Liver (tissue), 9 donors: ENCODE results near the gene SCLY. TPM values are rescaled to one million over a fixed set of nuclear protein-coding genes. Genes with fewer than 3 reads are reported as not detected.

Experiments used
- DNase-seq: peaks from one replicate; pipeline ENCODE4 v3.0.0-alpha.2; 2017; ENCODE audit warnings: low spot score
- H3K27ac ChIP-seq, 2 donors: one replicate each; pipeline ENCODE4 v1.7.0; 2013; ENCODE audit warnings: inconsistent platforms in 2 of 2, low read length in 2 of 2, control low read depth in 1 of 2, low read depth in 1 of 2, mild to moderate bottlenecking in 1 of 2
- H3K27me3 ChIP-seq, 4 donors: one replicate each; pipeline versions ENCODE4 v1.6.1 to v1.7.0; 2013; ENCODE audit warnings: low read length in 3 of 4, inconsistent platforms in 1 of 4, mild to moderate bottlenecking in 1 of 4, moderate library complexity in 1 of 4; ENCODE audit not compliant: control insufficient read depth in 4 of 4, insufficient read depth in 4 of 4
- H3K36me3 ChIP-seq, 4 donors: one replicate each; pipeline versions ENCODE4 v1.6.1 to v1.7.0; 2013; ENCODE audit warnings: low read length in 3 of 4, mild to moderate bottlenecking in 3 of 4, low read depth in 1 of 4, moderate library complexity in 1 of 4; ENCODE audit not compliant: control insufficient read depth in 4 of 4, insufficient read depth in 3 of 4
- H3K4me1 ChIP-seq, 4 donors: one replicate each; pipeline versions ENCODE4 v1.6.1 to v1.7.0; 2013; ENCODE audit warnings: low read length in 3 of 4, mild to moderate bottlenecking in 3 of 4, moderate library complexity in 1 of 4; ENCODE audit not compliant: control insufficient read depth in 4 of 4, insufficient read depth in 4 of 4
- H3K4me3 ChIP-seq, 3 donors: one replicate each; pipeline versions ENCODE4 v1.6.1 to v1.7.0; 2013; ENCODE audit warnings: low read length in 3 of 3, control low read depth in 1 of 3, low read depth in 1 of 3, mild to moderate bottlenecking in 1 of 3
- H3K9ac ChIP-seq, 2 donors: one replicate each; pipeline ENCODE4 v1.7.0; 2013; ENCODE audit warnings: low read length in 2 of 2, mild to moderate bottlenecking in 2 of 2, moderate library complexity in 2 of 2, control low read depth in 1 of 2, low read depth in 1 of 2
- H3K9me3 ChIP-seq, 4 donors: one replicate each; pipeline versions ENCODE4 v1.6.1 to v1.7.0; 2013; ENCODE audit warnings: low read length in 3 of 4; ENCODE audit not compliant: control insufficient read depth in 4 of 4
- EGR1 ChIP-seq, 2 donors: IDR thresholded peaks; 2 replicates each; pipeline ENCODE4 v1.6.1; 2016 to 2018; ENCODE audit warnings: antibody characterized with exemption in 2 of 2, low read depth in 2 of 2
- FOXA1 ChIP-seq: IDR thresholded peaks from 2 replicates; pipeline ENCODE4 v1.6.1; 2016; ENCODE audit warnings: antibody characterized with exemption
- FOXA2 ChIP-seq: IDR thresholded peaks from 2 replicates; pipeline ENCODE4 v1.6.1; 2016; ENCODE audit warnings: antibody characterized with exemption
- HNF4G ChIP-seq: IDR thresholded peaks from 2 replicates; pipeline ENCODE4 v1.6.1; 2016; ENCODE audit warnings: antibody characterized with exemption
- JUND ChIP-seq, 2 donors: IDR thresholded peaks; 2 replicates each; pipeline ENCODE4 v1.6.1; 2016; ENCODE audit warnings: antibody characterized with exemption in 2 of 2
- NR2F2 ChIP-seq: IDR thresholded peaks from 2 replicates; pipeline ENCODE4 v1.6.1; 2016; ENCODE audit warnings: antibody characterized with exemption
- SP1 ChIP-seq: IDR thresholded peaks from 2 replicates; pipeline ENCODE4 v1.6.1; 2018; ENCODE audit warnings: antibody characterized with exemption, mild to moderate bottlenecking
- YY1 ChIP-seq: IDR thresholded peaks from 2 replicates; pipeline ENCODE4 v1.6.1; 2016; ENCODE audit warnings: antibody characterized with exemption, mild to moderate bottlenecking
- WGBS: extraction: QIAGEN DNeasy Blood & Tissue Kit; methylation state at CpG from one replicate; pipeline ENCODE4 v1.1.7; 2013; 5-methylcytosine and 5-hydroxymethylcytosine counted together
- polyA plus RNA-seq, 2 donors: library from polyadenylated mRNA; stranded (reverse) in 1 of 2; unstranded in 1 of 2; fragments of 200-250 nt in 1 of 2; fragments of >200 nt in 1 of 2; fragmentation: Nextera tagmentation in 1 of 2; extraction: Ambion mirVana in 1 of 2; gene quantifications; one replicate each; pipeline versions ENCODE4 v1.2.1 to v1.2.3, GENCODE V29; 2013 to 2015
- total RNA-seq, 2 donors: library from RNA; depleted of rRNA; stranded (reverse); fragments of >200 nt; gene quantifications; one replicate each; pipeline ENCODE4 v1.2.3, GENCODE V29; 2014
- TF ChIP-seq, protein P1 (sequence below): IDR thresholded peaks from 2 replicates; pipeline ENCODE4 v1.6.1; 2016; ENCODE audit warnings: antibody characterized with exemption
- TF ChIP-seq, protein P2 (sequence below): IDR thresholded peaks from 2 replicates; pipeline ENCODE4 v1.6.1; 2016; ENCODE audit warnings: antibody characterized with exemption, mild to moderate bottlenecking
- TF ChIP-seq, protein P3 (sequence below): fragments of 150-350 bp; IDR thresholded peaks from 2 replicates; pipeline ENCODE4 v1.5.1; 2017; ENCODE audit warnings: improper control_type of control experiment, low read depth, low read length; ENCODE audit not compliant: missing input control
- donor health status: healthy.
- donor health status: healthy.
- donor health status: healthy.
- donor health status: healthy.
- donor health status: healthy.

Gene SCLY
- total and polyA plus RNA-seq, 4 donors: 21.6 to 39.2 (median 25.0) TPM

DNA sequence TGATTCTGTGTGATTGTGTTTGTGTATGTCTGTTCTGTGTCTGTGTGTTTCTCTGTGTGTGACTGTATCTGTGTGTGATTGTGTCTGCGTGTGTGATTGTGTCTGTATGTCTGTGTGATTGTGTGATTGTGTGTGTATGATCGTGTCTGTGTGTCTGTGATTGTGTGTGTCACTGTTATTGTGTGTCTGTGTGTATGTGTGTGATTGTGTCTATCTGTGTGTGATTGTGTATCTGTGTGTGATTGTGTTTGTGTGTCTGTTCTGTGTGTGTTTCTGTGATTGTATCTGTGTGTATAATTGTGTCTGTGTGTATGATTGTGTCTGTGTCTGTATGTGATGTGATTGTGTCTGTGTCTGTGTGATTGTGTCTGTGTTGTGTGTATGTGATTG, 66.0 kb downstream of the SCLY start:
- no peaks in the 10 kb centered on the region for H3K36me3 ChIP-seq
- H3K4me3 ChIP-seq: no peak overlapping the region
- no peaks in the 10 kb centered on the region for H3K27me3 ChIP-seq
- H3K27ac ChIP-seq: no peak overlapping the region
- H3K4me1 ChIP-seq: no peaks in the 10 kb centered on the region
- DNase-seq: no peak
- H3K9me3 ChIP-seq: no peaks in the 10 kb centered on the region
- H3K9ac ChIP-seq: no peak overlapping the region
- TF ChIP-seq, protein P1, sequence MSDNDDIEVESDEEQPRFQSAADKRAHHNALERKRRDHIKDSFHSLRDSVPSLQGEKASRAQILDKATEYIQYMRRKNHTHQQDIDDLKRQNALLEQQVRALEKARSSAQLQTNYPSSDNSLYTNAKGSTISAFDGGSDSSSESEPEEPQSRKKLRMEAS: no peak
- TF ChIP-seq YY1 (no peak), FOXA1 (no peak), HNF4G (no peak), SP1 (no peak), EGR1 (IDR thresholded peaks at IDR 0.05; ENCODE audit: low read depth in 2 of 2) (no peak), NR2F2 (no peak)
- TF ChIP-seq, protein P2, sequence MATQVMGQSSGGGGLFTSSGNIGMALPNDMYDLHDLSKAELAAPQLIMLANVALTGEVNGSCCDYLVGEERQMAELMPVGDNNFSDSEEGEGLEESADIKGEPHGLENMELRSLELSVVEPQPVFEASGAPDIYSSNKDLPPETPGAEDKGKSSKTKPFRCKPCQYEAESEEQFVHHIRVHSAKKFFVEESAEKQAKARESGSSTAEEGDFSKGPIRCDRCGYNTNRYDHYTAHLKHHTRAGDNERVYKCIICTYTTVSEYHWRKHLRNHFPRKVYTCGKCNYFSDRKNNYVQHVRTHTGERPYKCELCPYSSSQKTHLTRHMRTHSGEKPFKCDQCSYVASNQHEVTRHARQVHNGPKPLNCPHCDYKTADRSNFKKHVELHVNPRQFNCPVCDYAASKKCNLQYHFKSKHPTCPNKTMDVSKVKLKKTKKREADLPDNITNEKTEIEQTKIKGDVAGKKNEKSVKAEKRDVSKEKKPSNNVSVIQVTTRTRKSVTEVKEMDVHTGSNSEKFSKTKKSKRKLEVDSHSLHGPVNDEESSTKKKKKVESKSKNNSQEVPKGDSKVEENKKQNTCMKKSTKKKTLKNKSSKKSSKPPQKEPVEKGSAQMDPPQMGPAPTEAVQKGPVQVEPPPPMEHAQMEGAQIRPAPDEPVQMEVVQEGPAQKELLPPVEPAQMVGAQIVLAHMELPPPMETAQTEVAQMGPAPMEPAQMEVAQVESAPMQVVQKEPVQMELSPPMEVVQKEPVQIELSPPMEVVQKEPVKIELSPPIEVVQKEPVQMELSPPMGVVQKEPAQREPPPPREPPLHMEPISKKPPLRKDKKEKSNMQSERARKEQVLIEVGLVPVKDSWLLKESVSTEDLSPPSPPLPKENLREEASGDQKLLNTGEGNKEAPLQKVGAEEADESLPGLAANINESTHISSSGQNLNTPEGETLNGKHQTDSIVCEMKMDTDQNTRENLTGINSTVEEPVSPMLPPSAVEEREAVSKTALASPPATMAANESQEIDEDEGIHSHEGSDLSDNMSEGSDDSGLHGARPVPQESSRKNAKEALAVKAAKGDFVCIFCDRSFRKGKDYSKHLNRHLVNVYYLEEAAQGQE: no peak
- WGBS: 90% methylated on average over 2 of the region's 2 CpGs

DNA sequence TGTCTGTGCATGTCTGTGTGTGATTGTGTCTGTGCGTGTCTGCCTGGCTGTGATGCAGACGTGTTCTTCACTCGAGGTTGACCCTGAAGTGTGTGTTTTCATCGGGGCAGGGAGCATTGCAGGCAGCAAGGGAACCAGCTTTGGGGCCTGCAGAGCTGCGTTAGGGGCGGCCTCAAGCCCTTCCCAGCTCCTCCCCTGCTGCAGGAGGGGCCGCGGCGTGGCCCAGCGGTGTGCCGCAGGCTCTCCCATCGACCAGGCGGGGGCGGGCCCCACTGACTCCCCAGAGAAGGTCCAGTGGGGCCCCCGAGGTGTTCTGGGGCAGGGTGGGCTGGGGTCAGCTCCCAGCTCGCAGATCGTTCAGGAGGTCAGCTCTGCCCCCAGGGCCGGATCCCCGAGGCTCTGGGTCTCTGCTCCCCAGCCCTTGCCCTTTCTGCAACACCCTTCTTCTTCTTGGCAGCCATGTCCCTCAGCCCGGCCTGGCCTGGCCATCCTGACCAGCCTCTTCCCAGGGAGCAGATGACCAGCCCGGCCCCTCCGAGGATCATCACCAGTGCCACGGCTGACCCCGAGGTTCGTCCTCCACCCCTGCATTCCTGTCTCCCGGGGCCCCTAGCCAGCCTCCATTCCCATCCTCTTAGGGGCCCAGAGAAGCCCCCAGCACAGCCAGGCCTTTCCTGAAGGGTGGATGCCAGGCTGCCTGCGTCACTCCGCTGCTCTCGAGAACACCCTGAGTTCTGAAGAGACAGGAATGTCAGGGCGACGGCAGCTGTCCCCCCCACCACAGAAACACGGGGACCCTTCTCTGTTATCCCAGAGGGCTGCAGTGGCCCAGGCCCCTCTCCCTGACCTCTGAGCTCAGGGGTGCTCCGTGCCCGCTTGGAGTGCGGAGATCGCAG, 66.6 kb downstream of the SCLY start:
- Histone ChIP-seq H3K9ac (no peak overlapping the region), H3K27ac (no peak overlapping the region), H3K4me3 (no peak overlapping the region), H3K27me3 (no peaks in the 10 kb centered on the region), H3K4me1 (no peaks in the 10 kb centered on the region), H3K36me3 (no peaks in the 10 kb centered on the region), H3K9me3 (no peaks in the 10 kb centered on the region)
- DNase-seq: no peak
- WGBS: 78% methylated on average over 36 of the region's 36 CpGs
- TF ChIP-seq JUND (IDR thresholded peaks at IDR 0.05) (no peak), SP1 (no peak), FOXA1 (no peak), FOXA2 (no peak)
- TF ChIP-seq, protein P3, sequence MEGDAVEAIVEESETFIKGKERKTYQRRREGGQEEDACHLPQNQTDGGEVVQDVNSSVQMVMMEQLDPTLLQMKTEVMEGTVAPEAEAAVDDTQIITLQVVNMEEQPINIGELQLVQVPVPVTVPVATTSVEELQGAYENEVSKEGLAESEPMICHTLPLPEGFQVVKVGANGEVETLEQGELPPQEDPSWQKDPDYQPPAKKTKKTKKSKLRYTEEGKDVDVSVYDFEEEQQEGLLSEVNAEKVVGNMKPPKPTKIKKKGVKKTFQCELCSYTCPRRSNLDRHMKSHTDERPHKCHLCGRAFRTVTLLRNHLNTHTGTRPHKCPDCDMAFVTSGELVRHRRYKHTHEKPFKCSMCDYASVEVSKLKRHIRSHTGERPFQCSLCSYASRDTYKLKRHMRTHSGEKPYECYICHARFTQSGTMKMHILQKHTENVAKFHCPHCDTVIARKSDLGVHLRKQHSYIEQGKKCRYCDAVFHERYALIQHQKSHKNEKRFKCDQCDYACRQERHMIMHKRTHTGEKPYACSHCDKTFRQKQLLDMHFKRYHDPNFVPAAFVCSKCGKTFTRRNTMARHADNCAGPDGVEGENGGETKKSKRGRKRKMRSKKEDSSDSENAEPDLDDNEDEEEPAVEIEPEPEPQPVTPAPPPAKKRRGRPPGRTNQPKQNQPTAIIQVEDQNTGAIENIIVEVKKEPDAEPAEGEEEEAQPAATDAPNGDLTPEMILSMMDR: no peak
- TF ChIP-seq, protein P2: no peak
